Measurements from ENCODE around the gene PROCA1. TPM values are rescaled to one million over a fixed set of nuclear protein-coding genes. Genes with fewer than 3 reads are reported as not detected.

Gene PROCA1
- total and polyA plus RNA-seq, 2 of the 13 experiments (the other 11 are each of a cell fraction or from before 2014, with no cell fraction given), result 0.73 to 1.5 TPM

GRCh38 chr17:28661635-28662526 lies 49.8 kb downstream of the PROCA1 start, which contains the start of the genes SDF2 and SUPT6H (continued):
- TF ChIP-seq ZBTB10 (CRISPR knock-in tag; IDR thresholded peaks at IDR 0.05; ENCODE audit: borderline replicate concordance), result peak; percentile 35; the same call in 1 of the 2 replicates
- peak; percentile 10; the same call in 1 of the 2 replicates for TF ChIP-seq ZNF33B (CRISPR knock-in tag; IDR thresholded peaks at IDR 0.05)
- no peak for TF ChIP-seq ZNF232 (CRISPR knock-in tag; IDR thresholded peaks at IDR 0.05; ENCODE audit: borderline replicate concordance)
- TF ChIP-seq EED (CRISPR knock-in tag; IDR thresholded peaks at IDR 0.05), result peak; percentile 29; the same call in 1 of the 2 replicates
- TF ChIP-seq AFF4 (CRISPR knock-in tag; IDR thresholded peaks at IDR 0.05), result no peak
- TF ChIP-seq AGO2 (optimal IDR thresholded peaks at IDR 0.05; ENCODE audit: low read depth, low read length), result peak; percentile 64
- TF ChIP-seq ZNF12 (CRISPR knock-in tag; IDR thresholded peaks at IDR 0.05), result no peak
- TF ChIP-seq ZNF691 (CRISPR knock-in tag; IDR thresholded peaks at IDR 0.05; ENCODE audit: borderline replicate concordance, low read depth), result peak; percentile 85
- TF ChIP-seq ZNF460 (CRISPR knock-in tag; IDR thresholded peaks at IDR 0.05; ENCODE audit: borderline replicate concordance), result no peak
- TF ChIP-seq ZNF142 (CRISPR knock-in tag; IDR thresholded peaks at IDR 0.05), result no peak
- no peak for TF ChIP-seq RELA (CRISPR knock-in tag; IDR thresholded peaks at IDR 0.05)
- TF ChIP-seq ZNF761 (CRISPR knock-in tag; conservative IDR thresholded peaks at IDR 0.05), result no peak; the same call in 1 of the 2 replicates

Measured in HepG2 (cell line).